Thyroid gland (tissue), 4 donors: ENCODE measurements around the gene KCTD8.

Experiments
- CTCF ChIP-seq, 6 experiments: fragments of 200-600 bp in 3 of 6; fragments of 450-650 bp in 3 of 6; sonication (generic) in 3 of 6; IDR thresholded peaks; one replicate each; pipeline ENCODE4 v1.5.1; 2016 to 2019; ENCODE audit warnings: antibody characterized with exemption in 6 of 6, mild to moderate bottlenecking in 2 of 6, inconsistent platforms in 1 of 6, moderate library complexity in 1 of 6
- POLR2A ChIP-seq, 2 donors: fragments of 450-650 bp; IDR thresholded peaks; one replicate each; pipeline ENCODE4 v1.6.1; 2017; ENCODE audit warnings: antibody characterized with exemption in 2 of 2, mild to moderate bottlenecking in 2 of 2, moderate library complexity in 1 of 2

DNA sequence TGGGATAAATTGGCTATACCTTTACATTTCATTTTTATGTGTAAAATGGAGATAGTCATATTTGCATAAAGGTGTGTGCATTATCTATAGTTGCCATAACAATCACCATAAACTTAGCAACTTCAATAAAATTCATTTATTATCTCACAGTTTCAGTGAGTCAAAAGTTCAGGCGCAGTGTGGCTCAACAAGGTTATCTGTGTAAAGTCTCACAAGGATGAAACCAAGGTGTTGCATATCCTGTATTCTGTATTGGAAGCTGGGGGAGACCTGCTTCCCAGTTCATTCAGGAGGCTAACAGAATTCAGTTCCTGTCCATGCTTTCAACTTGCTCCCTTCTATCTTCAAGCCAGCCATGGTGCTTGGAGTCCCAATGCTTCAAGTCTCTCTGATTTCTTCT lies 169.5 kb downstream of the KCTD8 start:
- TF ChIP-seq POLR2A (IDR thresholded peaks at IDR 0.05) (no peak), CTCF (IDR thresholded peaks at IDR 0.05) (no peak)
